ENCODE data around the gene STUM.

Gene STUM

GRCh38 chr1:226642421-226642820, 93.9 kb downstream of the STUM start:
- DNase-seq = no peak

GRCh38 chr1:226643177-226643576, 94.6 kb downstream of the STUM start:
- DNase-seq = peak; percentile 24

GRCh38 chr1:226643611-226644540, 95.3 kb downstream of the STUM start:
- DNase-seq = peak; percentile 36

- DNase-seq = no peak
Observed at GRCh38 chr1:226644541-226645176, 96.1 kb downstream of the STUM start.

- DNase-seq = no peak
Observed at GRCh38 chr1:226645279-226645976, 96.9 kb downstream of the STUM start.

- no peak for DNase-seq
Observed at GRCh38 chr1:226646026-226646869, 97.7 kb downstream of the STUM start.

- no peak for DNase-seq
Observed at GRCh38 chr1:226646870-226647449, 98.4 kb downstream of the STUM start.

GRCh38 chr1:226647719-226648118, 99.2 kb downstream of the STUM start:
- DNase-seq = no peak

- DNase-seq = no peak
Observed at GRCh38 chr1:226648421-226648820, 99.9 kb downstream of the STUM start.

- DNase-seq = no peak
Observed at GRCh38 chr1:226649244-226649643, 100.7 kb downstream of the STUM start.

- peak; percentile 36 for DNase-seq
Observed at GRCh38 chr1:226649780-226650179, 101.2 kb downstream of the STUM start.

- no peak for DNase-seq
Observed at GRCh38 chr1:226650236-226650841, 101.8 kb downstream of the STUM start.

- no peak for DNase-seq
Observed at GRCh38 chr1:226651041-226651731, 102.6 kb downstream of the STUM start.

GRCh38 chr1:226651732-226652105, 103.2 kb downstream of the STUM start:
- DNase-seq = no peak

- DNase-seq = no peak
Observed at GRCh38 chr1:226652613-226653012, 104.0 kb downstream of the STUM start.

- DNase-seq = peak; percentile 58
Observed at GRCh38 chr1:226653311-226653921, 104.9 kb downstream of the STUM start.

- DNase-seq = no peak
Observed at GRCh38 chr1:226654046-226654667, 105.6 kb downstream of the STUM start.

- DNase-seq = no peak
Observed at GRCh38 chr1:226654668-226655055, 106.1 kb downstream of the STUM start.

GRCh38 chr1:226655251-226656163, 106.9 kb downstream of the STUM start:
- DNase-seq = no peak

Measured in effector CD8-positive, alpha-beta T cell (primary cell).